ENCODE results near the gene MAFB. TPM values are rescaled to one million over a fixed set of nuclear protein-coding genes. Genes with fewer than 3 reads are reported as not detected.

MAFB gene
- total RNA-seq, 1 donor from 2014 or later = 1.3 TPM

GRCh38 chr20:40666336-40666735 lies 22.7 kb downstream of the MAFB start:
- Histone ChIP-seq H3K36me3 (ENCODE audit: control insufficient read depth, insufficient read depth, low read length) (no peaks in the 10 kb centered on the region), H3K4me3 (ENCODE audit: low read depth, low read length) (no peak overlapping the region), H3K27me3 (ENCODE audit: control insufficient read depth, insufficient read depth, low read length) (no peaks in the 10 kb centered on the region)
- no peak for TF ChIP-seq CTCF (IDR thresholded peaks at IDR 0.05; ENCODE audit: insufficient read depth, low read length, severe bottlenecking)
- DNase-seq (ENCODE audit: low read depth) = no peak
- FAIRE-seq = no peak

DNA sequence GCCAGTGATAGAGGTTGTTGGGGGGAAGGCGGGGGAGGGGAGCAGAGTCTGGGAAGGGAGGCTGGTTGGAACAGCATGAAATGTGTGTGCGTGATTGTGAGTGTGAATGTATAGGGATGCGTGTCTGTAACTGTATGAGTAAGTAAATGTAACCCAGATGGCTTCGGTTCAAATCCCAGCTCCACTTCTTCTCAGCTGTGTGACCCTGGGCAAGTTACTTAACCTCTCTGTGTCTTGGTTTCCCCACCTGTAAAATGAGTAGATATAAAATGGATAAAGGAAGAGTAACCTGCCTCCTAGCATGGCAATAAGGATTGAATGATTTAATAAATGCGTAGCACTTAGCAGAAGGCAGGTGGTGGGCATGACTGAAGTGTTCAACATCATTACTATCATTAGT lies 24.1 kb downstream of the MAFB start:
- no peak for TF ChIP-seq CTCF (IDR thresholded peaks at IDR 0.05; ENCODE audit: insufficient read depth, low read length, severe bottlenecking)
- no peak overlapping the region for H3K4me3 ChIP-seq (ENCODE audit: low read depth, low read length)
- no peaks in the 10 kb centered on the region for H3K36me3 ChIP-seq (ENCODE audit: control insufficient read depth, insufficient read depth, low read length)
- H3K27me3 ChIP-seq (ENCODE audit: control insufficient read depth, insufficient read depth, low read length) = no peaks in the 10 kb centered on the region
- no peak for FAIRE-seq
- no peak for DNase-seq (ENCODE audit: low read depth)

- Histone ChIP-seq H3K4me3 (ENCODE audit: low read depth, low read length) (no peak overlapping the region), H3K36me3 (ENCODE audit: control insufficient read depth, insufficient read depth, low read length) (no peaks in the 10 kb centered on the region), H3K27me3 (ENCODE audit: control insufficient read depth, insufficient read depth, low read length) (no peaks in the 10 kb centered on the region)
- no peak for TF ChIP-seq CTCF (IDR thresholded peaks at IDR 0.05; ENCODE audit: insufficient read depth, low read length, severe bottlenecking)
- peak; percentile 16 for DNase-seq (ENCODE audit: low read depth)
- FAIRE-seq = no peak
These were observed 24.8 kb downstream of the MAFB start for GRCh38 chr20:40663991-40664880.

DNA sequence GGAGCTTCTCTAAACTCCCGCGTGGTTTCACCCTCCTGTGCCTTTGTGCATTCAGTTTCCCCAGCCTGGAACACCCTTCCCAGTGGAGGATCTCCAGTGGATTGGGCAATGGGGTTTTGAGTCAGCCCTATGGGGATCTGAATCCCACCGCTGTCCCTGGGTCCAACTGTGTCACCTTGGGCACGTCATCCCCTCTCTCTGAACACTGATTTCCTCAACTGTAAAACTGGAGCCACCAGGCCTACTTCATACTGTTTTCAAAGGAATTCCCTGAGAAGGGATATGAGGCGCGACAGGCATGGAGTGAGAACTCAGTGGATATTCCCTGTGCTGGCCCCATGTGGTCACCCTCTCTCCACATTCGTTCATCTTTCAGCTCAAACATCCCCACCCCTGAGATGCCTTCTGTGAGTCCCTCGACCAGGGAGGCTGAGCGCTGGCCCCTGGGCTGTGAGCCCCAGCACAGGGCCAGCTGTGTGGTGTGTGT lies 25.7 kb downstream of the MAFB start:
- H3K4me3 ChIP-seq (ENCODE audit: low read depth, low read length) = no peak overlapping the region
- no peak for FAIRE-seq
- no peak for TF ChIP-seq CTCF (IDR thresholded peaks at IDR 0.05; ENCODE audit: insufficient read depth, low read length, severe bottlenecking)
- DNase-seq (ENCODE audit: low read depth) = no peak
- H3K27me3 ChIP-seq (ENCODE audit: control insufficient read depth, insufficient read depth, low read length) = no peaks in the 10 kb centered on the region
- H3K36me3 ChIP-seq (ENCODE audit: control insufficient read depth, insufficient read depth, low read length) = no peaks in the 10 kb centered on the region

DNA sequence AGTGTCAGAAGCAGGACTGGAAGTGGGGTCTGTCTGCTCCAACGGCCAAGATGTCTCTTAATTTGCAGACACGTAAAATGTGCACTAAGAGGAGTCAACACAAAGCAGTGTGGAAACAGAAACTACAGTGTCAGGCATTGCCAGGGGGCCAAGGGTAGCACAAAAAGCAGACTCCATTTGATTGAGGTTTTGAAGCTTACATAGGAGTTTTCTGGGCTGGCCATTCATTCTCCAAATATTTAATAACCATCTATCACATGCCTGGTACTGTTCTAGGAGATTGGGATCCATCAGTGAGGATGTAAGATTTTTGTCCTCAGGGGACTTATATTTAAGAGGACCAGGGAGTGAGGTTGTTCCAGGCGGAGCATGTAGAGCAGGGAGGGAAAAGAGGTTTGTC lies 29.5 kb downstream of the MAFB start:
- TF ChIP-seq CTCF (IDR thresholded peaks at IDR 0.05; ENCODE audit: insufficient read depth, low read length, severe bottlenecking) = no peak
- Histone ChIP-seq H3K36me3 (ENCODE audit: control insufficient read depth, insufficient read depth, low read length) (no peaks in the 10 kb centered on the region), H3K27me3 (ENCODE audit: control insufficient read depth, insufficient read depth, low read length) (no peaks in the 10 kb centered on the region), H3K4me3 (ENCODE audit: low read depth, low read length) (no peak overlapping the region)
- DNase-seq (ENCODE audit: low read depth) = no peak
- FAIRE-seq = no peak

All from bronchial epithelial cell (primary cell).